ENCODE measurements around the gene SLC2A4. TPM values are rescaled to one million over a fixed set of nuclear protein-coding genes. Genes with fewer than 3 reads are reported as not detected.

The SLC2A4 gene
- total RNA-seq, 5 donors from 2014 or later (not counting 1 experiment from before 2014, with no cell fraction given) = 0.06 TPM; not detected in 4

DNA sequence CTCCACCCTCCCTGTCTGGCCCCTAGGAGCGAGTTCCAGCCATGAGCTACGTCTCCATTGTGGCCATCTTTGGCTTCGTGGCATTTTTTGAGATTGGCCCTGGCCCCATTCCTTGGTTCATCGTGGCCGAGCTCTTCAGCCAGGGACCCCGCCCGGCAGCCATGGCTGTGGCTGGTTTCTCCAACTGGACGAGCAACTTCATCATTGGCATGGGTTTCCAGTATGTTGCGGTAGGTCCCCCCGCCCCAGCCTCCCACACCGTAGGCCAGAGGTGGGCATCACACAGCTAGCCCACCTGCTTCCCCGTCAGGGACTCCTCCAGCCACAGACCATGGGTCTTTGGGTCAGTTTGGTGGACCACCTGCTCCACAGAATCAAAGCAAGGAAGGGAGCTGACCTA, 4.2 kb downstream of the SLC2A4 start:
- Mint-ChIP-seq H3K27ac (no peak overlapping the region), H3K4me3 (no peak overlapping the region), H3K36me3 (no peaks in the 10 kb centered on the region), H3K4me1 (peaks cover 13 to 25% (median 17%) of the 10 kb centered on the region in 3 donors), H3K27me3 (peaks cover 16 to 51% of the 10 kb centered on the region in 2 donors), H3K9me3 (no peaks in the 10 kb centered on the region)
- Histone ChIP-seq H3K27me3 (replicated peaks in 1 of 2; ENCODE audit: control insufficient read depth in 2 of 2, extremely low read depth in 1 of 2, insufficient read depth in 2 of 2, low read length in 1 of 2) (peaks cover 0 to 89% of the 10 kb centered on the region in 2 experiments), H3K4me1 (ENCODE audit: control insufficient read depth in 1 of 2, extremely low read depth in 1 of 2, insufficient read depth in 2 of 2, low read length in 2 of 2) (peaks cover 6 to 20% of the 10 kb centered on the region in 2 experiments), H3K36me3 (ENCODE audit: control insufficient read depth in 2 of 2, extremely low read depth in 1 of 2, insufficient read depth in 1 of 2, low read length in 1 of 2) (no peaks in the 10 kb centered on the region), H3K9me3 (no peaks in the 10 kb centered on the region), H3K4me3 (ENCODE audit: control insufficient read depth in 1 of 2, extremely low read depth in 1 of 2, low read length in 1 of 2) (no peak overlapping the region), H3K27ac (ENCODE audit: low read length) (no peak overlapping the region)
- ATAC-seq (replicated peaks in 1 of 4) = no peak
- WGBS (ENCODE audit: insufficient coverage) = 81% methylated on average over 12 of the region's 12 CpGs
- no peak for DNase-seq
- CTCF ChIA-PET = interaction anchor here in 1 of 2 donors (1.1 kb wide), 1 partner anchor 12 kb away, joined by 7 read pairs; no protein-coding TSS in a partner anchor
- POLR2A ChIA-PET = no interaction called here

DNA sequence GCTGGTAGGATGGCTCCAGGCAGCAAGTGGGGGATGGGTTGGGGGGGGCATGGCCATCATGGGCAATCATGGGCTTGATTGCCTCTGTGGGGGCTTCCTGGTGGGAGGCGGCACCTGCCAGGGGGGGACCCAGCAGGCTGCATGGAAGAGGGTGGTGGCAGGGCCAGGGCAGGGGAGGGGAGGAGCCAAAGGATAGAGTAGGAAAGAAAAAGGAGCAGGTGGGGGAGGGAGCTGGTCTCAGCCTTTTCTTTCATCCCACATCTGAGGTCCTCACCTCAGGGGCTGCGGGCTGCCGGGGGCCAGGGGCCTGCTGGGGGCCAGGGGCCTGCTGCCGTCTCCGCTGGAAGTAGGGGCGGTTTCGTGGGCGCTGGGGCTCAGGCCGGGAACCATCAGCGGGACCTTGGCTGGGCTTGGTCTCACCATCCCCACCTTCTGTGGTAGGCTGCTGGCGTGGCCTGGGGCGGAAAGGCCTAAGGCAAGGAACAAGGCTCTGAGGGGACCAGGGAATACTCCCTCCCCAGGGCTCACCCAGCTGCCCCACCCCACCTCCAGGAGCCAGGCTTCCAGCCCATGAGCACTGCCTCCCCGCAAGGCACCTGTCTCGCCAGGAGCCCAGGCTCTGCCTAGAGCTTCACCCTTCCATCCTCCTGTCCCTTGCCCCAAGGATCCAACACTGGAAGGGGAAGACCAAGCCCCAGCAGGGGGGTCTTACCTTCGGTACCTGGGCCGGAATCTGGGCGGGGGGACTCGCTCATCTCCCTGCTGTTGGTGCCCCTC, 7.9 kb downstream of the SLC2A4 start:
- no peak for DNase-seq
- Mint-ChIP-seq H3K4me1 (peaks cover 5 to 8% (median 6%) of the 10 kb centered on the region in 3 donors), H3K4me3 (no peak overlapping the region), H3K27ac (no peak overlapping the region), H3K36me3 (no peaks in the 10 kb centered on the region), H3K9me3 (no peaks in the 10 kb centered on the region), H3K27me3 (peaks cover 7 to 38% of the 10 kb centered on the region in 2 donors)
- Histone ChIP-seq H3K27ac (ENCODE audit: low read length) (no peak overlapping the region), H3K36me3 (ENCODE audit: control insufficient read depth in 2 of 2, extremely low read depth in 1 of 2, insufficient read depth in 1 of 2, low read length in 1 of 2) (no peaks in the 10 kb centered on the region), H3K27me3 (replicated peaks in 1 of 2; ENCODE audit: control insufficient read depth in 2 of 2, extremely low read depth in 1 of 2, insufficient read depth in 2 of 2, low read length in 1 of 2) (peaks cover 4 to 83% of the 10 kb centered on the region in 2 experiments), H3K4me3 (ENCODE audit: control insufficient read depth in 1 of 2, extremely low read depth in 1 of 2, low read length in 1 of 2) (no peak overlapping the region), H3K9me3 (no peaks in the 10 kb centered on the region), H3K4me1 (ENCODE audit: control insufficient read depth in 1 of 2, extremely low read depth in 1 of 2, insufficient read depth in 2 of 2, low read length in 2 of 2) (peaks cover 0 to 9% of the 10 kb centered on the region in 2 experiments)
- ATAC-seq (replicated peaks in 1 of 4) = no peak
- CTCF ChIA-PET = no interaction called here
- 75% methylated on average over 5 of the region's 18 CpGs for WGBS (ENCODE audit: insufficient coverage)
- POLR2A ChIA-PET = no interaction called here

DNA sequence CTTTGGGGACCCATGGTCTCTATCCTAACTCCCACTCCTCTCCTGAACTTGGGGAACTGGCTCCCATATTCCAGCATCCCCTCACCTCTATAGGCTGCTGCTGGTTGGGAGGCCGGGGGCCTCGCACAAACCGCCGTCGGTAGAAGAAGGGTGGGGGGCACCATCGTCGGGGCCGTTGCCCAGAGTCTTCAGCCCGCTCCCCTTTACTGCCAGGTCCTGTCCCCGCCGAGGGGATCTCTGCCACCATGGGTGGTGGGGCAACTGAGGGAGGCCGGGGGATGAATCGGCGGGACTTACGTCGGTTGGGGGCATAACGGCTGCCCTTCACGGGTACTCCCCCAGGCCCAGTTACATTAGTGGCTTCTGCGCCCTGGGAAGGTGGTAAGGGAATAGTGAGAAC, 8.6 kb downstream of the SLC2A4 start:
- Mint-ChIP-seq H3K4me1 (peaks cover 9 to 12% (median 9%) of the 10 kb centered on the region in 3 donors), H3K27ac (no peak overlapping the region), H3K4me3 (no peak overlapping the region), H3K36me3 (no peaks in the 10 kb centered on the region), H3K27me3 (peaks cover 7 to 37% of the 10 kb centered on the region in 2 donors), H3K9me3 (no peaks in the 10 kb centered on the region)
- Histone ChIP-seq H3K4me1 (ENCODE audit: control insufficient read depth in 1 of 2, extremely low read depth in 1 of 2, insufficient read depth in 2 of 2, low read length in 2 of 2) (peaks cover 0 to 14% of the 10 kb centered on the region in 2 experiments), H3K27ac (ENCODE audit: low read length) (no peak overlapping the region), H3K9me3 (no peaks in the 10 kb centered on the region), H3K4me3 (ENCODE audit: control insufficient read depth in 1 of 2, extremely low read depth in 1 of 2, low read length in 1 of 2) (no peak overlapping the region), H3K27me3 (replicated peaks in 1 of 2; ENCODE audit: control insufficient read depth in 2 of 2, extremely low read depth in 1 of 2, insufficient read depth in 2 of 2, low read length in 1 of 2) (peaks cover 4 to 81% of the 10 kb centered on the region in 2 experiments), H3K36me3 (ENCODE audit: control insufficient read depth in 2 of 2, extremely low read depth in 1 of 2, insufficient read depth in 1 of 2, low read length in 1 of 2) (no peaks in the 10 kb centered on the region)
- ATAC-seq (replicated peaks in 1 of 4) (no peak), DNase-seq (no peak)
- 89% methylated on average over 7 of the region's 19 CpGs for WGBS (ENCODE audit: insufficient coverage)
- ChIA-PET CTCF (interaction anchor here in 1 of 2 donors (0.6 kb wide), 1 partner anchor 390 kb away, joined by 6 read pairs; no protein-coding TSS in a partner anchor), POLR2A (no interaction called here)

DNA sequence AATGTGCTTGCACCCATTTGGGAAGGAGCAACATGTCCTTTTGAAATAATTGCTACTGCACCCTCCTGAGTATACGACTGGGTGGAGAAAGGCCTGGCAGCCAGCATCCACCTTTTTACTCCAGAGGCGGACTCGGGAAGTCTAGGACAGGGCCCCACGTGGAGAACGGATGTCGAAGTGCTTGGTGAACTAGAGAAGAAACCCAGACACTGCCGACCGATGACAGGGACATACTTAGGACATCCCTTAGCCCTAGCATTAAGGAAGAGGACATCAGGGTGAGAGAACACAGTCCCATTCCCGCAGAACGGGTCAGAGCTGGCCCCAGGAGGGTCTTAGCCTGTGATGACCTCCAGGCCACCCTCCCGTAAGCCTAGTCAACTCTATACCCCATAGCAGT, 9.2 kb downstream of the SLC2A4 start:
- CTCF ChIA-PET = interaction anchor here in 1 of 2 donors (0.6 kb wide), 1 partner anchor 390 kb away, joined by 6 read pairs; no protein-coding TSS in a partner anchor
- 72% methylated on average over 10 of the region's 11 CpGs for WGBS (ENCODE audit: insufficient coverage)

DNA sequence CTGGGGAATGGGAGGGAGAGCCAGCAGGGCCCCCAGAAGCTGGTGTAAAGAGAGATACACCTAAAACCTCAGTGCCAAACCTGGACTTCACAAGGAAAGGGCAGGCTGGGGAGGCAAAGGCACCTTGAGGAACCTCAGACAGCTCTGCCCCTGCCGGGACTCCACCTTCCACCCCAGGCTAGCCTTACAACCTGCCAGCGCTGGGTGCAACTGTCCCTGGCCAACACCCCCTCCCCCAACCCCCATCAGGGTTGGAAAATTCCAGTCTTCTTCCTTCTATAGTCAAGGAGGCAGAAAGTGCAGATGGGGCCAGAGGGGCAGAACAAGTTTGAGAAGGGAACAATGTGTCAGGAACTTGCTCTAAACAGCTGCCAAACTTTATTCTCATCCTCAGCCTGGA, 10.7 kb downstream of the SLC2A4 start:
- DNase-seq (no peak), ATAC-seq (replicated peaks in 1 of 4) (no peak)
- H3K36me3 ChIP-seq (ENCODE audit: control insufficient read depth in 2 of 2, extremely low read depth in 1 of 2, insufficient read depth in 1 of 2, low read length in 1 of 2) = no peaks in the 10 kb centered on the region
- Mint-ChIP-seq H3K4me3 (no peak overlapping the region), H3K36me3 (no peaks in the 10 kb centered on the region), H3K9me3 (no peaks in the 10 kb centered on the region), H3K27ac (no peak overlapping the region), H3K27me3 (peaks cover 7 to 41% of the 10 kb centered on the region in 2 donors), H3K4me1 (peaks cover 19 to 25% (median 21%) of the 10 kb centered on the region in 3 donors)
- no peak overlapping the region for H3K27ac ChIP-seq (ENCODE audit: low read length)
- WGBS (ENCODE audit: insufficient coverage) = 88% methylated on average over 1 of the region's 2 CpGs
- no peak overlapping the region for H3K4me3 ChIP-seq (ENCODE audit: control insufficient read depth in 1 of 2, extremely low read depth in 1 of 2, low read length in 1 of 2)
- CTCF ChIA-PET = interaction anchor here in 1 of 2 donors (0.6 kb wide), 1 partner anchor 240 kb away, joined by 3 read pairs; no protein-coding TSS in a partner anchor
- POLR2A ChIA-PET = no interaction called here
- H3K4me1 ChIP-seq (ENCODE audit: control insufficient read depth in 1 of 2, extremely low read depth in 1 of 2, insufficient read depth in 2 of 2, low read length in 2 of 2) = peaks cover 0 to 32% of the 10 kb centered on the region in 2 experiments
- H3K9me3 ChIP-seq = no peaks in the 10 kb centered on the region
- peaks cover 6 to 83% of the 10 kb centered on the region in 2 experiments for H3K27me3 ChIP-seq (replicated peaks in 1 of 2; ENCODE audit: control insufficient read depth in 2 of 2, extremely low read depth in 1 of 2, insufficient read depth in 2 of 2, low read length in 1 of 2)

More for the DNA sequence above, 9.2 kb downstream of the SLC2A4 start:
- H3K27me3 ChIP-seq (replicated peaks in 1 of 2; ENCODE audit: control insufficient read depth in 2 of 2, extremely low read depth in 1 of 2, insufficient read depth in 2 of 2, low read length in 1 of 2) = peaks cover 4 to 81% of the 10 kb centered on the region in 2 experiments
- no peaks in the 10 kb centered on the region for H3K9me3 ChIP-seq
- Mint-ChIP-seq H3K4me1 (peaks cover 12 to 15% (median 14%) of the 10 kb centered on the region in 3 donors), H3K36me3 (no peaks in the 10 kb centered on the region), H3K4me3 (no peak overlapping the region), H3K27me3 (peaks cover 7 to 37% of the 10 kb centered on the region in 2 donors), H3K27ac (peak overlapping the region in 1 of 2 donors; percentile 28), H3K9me3 (no peaks in the 10 kb centered on the region)
- no peaks in the 10 kb centered on the region for H3K36me3 ChIP-seq (ENCODE audit: control insufficient read depth in 2 of 2, extremely low read depth in 1 of 2, insufficient read depth in 1 of 2, low read length in 1 of 2)
- H3K4me3 ChIP-seq (ENCODE audit: control insufficient read depth in 1 of 2, extremely low read depth in 1 of 2, low read length in 1 of 2) = no peak overlapping the region
- ATAC-seq (replicated peaks in 1 of 4) = no peak
- no peak overlapping the region for H3K27ac ChIP-seq (ENCODE audit: low read length)
- POLR2A ChIA-PET = no interaction called here
- peaks cover 0 to 20% of the 10 kb centered on the region in 2 experiments for H3K4me1 ChIP-seq (ENCODE audit: control insufficient read depth in 1 of 2, extremely low read depth in 1 of 2, insufficient read depth in 2 of 2, low read length in 2 of 2)
- DNase-seq = no peak

DNA sequence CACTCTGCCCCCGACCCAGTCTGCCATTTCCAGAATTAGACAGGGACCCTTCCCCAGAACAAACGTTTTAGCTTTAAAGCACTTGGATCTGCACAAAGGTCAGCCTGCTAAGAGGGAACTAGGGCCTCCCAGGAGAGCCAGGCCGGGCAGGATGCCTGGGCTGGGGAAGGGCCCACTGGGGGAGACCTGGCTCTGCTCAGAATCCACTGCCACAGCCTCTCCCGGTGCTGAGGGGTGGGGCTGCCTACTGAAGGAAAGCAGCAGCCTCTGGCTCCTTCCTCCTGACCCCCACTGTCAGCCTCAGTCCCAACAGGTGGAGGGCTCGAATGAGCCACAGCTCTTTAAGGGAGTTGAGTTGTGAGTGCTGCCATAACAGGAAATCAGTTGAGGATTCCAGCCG, 11.2 kb downstream of the SLC2A4 start:
- Mint-ChIP-seq H3K4me1 (peaks cover 19 to 25% (median 21%) of the 10 kb centered on the region in 3 donors), H3K27me3 (peaks cover 7 to 41% of the 10 kb centered on the region in 2 donors), H3K27ac (no peak overlapping the region), H3K36me3 (no peaks in the 10 kb centered on the region), H3K9me3 (no peaks in the 10 kb centered on the region), H3K4me3 (peak overlapping the region in 1 of 3 donors; percentile 68)
- H3K9me3 ChIP-seq = no peaks in the 10 kb centered on the region
- peaks cover 0 to 32% of the 10 kb centered on the region in 2 experiments for H3K4me1 ChIP-seq (ENCODE audit: control insufficient read depth in 1 of 2, extremely low read depth in 1 of 2, insufficient read depth in 2 of 2, low read length in 2 of 2)
- H3K36me3 ChIP-seq (ENCODE audit: control insufficient read depth in 2 of 2, extremely low read depth in 1 of 2, insufficient read depth in 1 of 2, low read length in 1 of 2) = no peaks in the 10 kb centered on the region
- WGBS (ENCODE audit: insufficient coverage) = 42% methylated on average over 2 of the region's 6 CpGs
- H3K27ac ChIP-seq (ENCODE audit: low read length) = no peak overlapping the region
- DNase-seq = no peak
- no peak for ATAC-seq (replicated peaks in 1 of 4)
- POLR2A ChIA-PET = no interaction called here
- H3K4me3 ChIP-seq (ENCODE audit: control insufficient read depth in 1 of 2, extremely low read depth in 1 of 2, low read length in 1 of 2) = no peak overlapping the region
- peaks cover 6 to 80% of the 10 kb centered on the region in 2 experiments for H3K27me3 ChIP-seq (replicated peaks in 1 of 2; ENCODE audit: control insufficient read depth in 2 of 2, extremely low read depth in 1 of 2, insufficient read depth in 2 of 2, low read length in 1 of 2)
- CTCF ChIA-PET = interaction anchor here in 1 of 2 donors (0.6 kb wide), 1 partner anchor 241 kb away, joined by 3 read pairs; no protein-coding TSS in a partner anchor

All from T-cell (primary cell).